Stimulated activated naive B cell treated with anti-CD40 and anti-IgM and Interleukin-4, amounts not matched to agents 10 μg/mL and 1 μg/mL and 100 μg/mL, for 72 hours (primary cell): ENCODE measurements around the gene TXLNB.
"Not testable (repeated sequence)": the region's sequence is repeated elsewhere in the genome, so short reads cannot be mapped to it uniquely, and the experiment has no call there.

Source experiments
- ATAC-seq, 2 donors: fragments of 150-1000 bp; cut with Tn5 transposase; replicated peaks; 2 replicates each; pipeline ENCODE4 v1.10.0; 2021; ENCODE audit warnings: moderate library complexity in 1 of 2
- DNase-seq: peaks from one replicate; pipeline ENCODE4 v3.0.0; 2021
- H3K27ac Mint-ChIP-seq: one replicate; pipeline ENCODE4 v1.8.0; 2022; ENCODE audit warnings: mild to moderate bottlenecking, mixed read lengths
- H3K27me3 Mint-ChIP-seq, 2 donors: one replicate each; pipeline ENCODE4 v1.8.0; 2022; ENCODE audit warnings: mixed read lengths in 2 of 2
- H3K36me3 Mint-ChIP-seq, 2 donors: one replicate each; pipeline ENCODE4 v1.8.0; 2022; ENCODE audit warnings: mixed read lengths in 2 of 2, mild to moderate bottlenecking in 1 of 2
- H3K4me1 Mint-ChIP-seq, 2 donors: one replicate each; pipeline ENCODE4 v1.8.0; 2022; ENCODE audit warnings: mixed read lengths in 2 of 2, mild to moderate bottlenecking in 1 of 2
- H3K4me3 Mint-ChIP-seq, 2 donors: one replicate each; pipeline ENCODE4 v1.8.0; 2022; ENCODE audit warnings: mild to moderate bottlenecking in 2 of 2, mixed read lengths in 2 of 2, moderate library complexity in 1 of 2
- H3K9me3 Mint-ChIP-seq, 2 donors: one replicate each; pipeline ENCODE4 v1.8.0; 2022; ENCODE audit warnings: mixed read lengths in 2 of 2, mild to moderate bottlenecking in 1 of 2

Gene TXLNB

DNA sequence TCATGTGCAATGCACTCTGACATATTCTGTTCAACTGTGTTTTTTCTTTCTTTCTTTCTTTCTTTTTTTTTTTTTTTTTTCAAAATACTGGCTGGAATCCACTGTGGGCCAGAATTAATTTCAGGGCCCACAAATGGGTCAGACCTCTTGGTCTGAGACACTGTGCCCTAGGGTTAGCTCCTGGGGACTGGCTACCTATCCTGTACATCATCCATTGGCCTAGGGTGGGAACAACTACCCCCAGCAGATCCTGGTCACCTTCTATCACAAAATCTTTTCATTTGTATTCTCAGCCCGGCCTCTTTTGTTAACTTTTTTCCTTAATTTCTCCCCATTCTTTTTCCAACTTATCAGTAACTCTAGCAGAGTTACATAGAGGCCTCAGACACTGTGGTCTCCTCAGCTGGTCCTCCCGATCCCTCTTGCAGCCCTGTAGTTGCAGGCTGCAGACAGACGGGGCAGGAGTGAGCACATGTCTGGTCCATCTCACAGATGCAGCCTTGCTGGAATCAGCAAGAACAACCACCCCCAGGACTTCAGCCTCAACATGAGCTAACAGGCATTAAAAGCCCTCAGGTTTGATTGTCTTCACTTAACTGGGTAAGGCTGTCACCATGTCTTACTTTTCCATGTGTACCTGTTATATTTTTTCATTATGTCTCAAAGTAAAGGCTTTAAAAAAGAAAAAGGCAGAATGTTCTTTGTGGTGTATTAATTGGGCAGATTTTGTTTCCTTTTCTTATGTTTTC, 41.3 kb downstream of the TXLNB start:
- ATAC-seq (peak; percentile 97 to 98), DNase-seq (peak; percentile 47)
- Mint-ChIP-seq H3K36me3 (peaks cover 0 to 3% of the 10 kb centered on the region in 2 donors), H3K9me3 (no peaks in the 10 kb centered on the region), H3K27ac (no peak overlapping the region), H3K27me3 (no peaks in the 10 kb centered on the region), H3K4me1 (peaks cover 12 to 21% of the 10 kb centered on the region in 2 donors), H3K4me3 (no peak overlapping the region)

DNA sequence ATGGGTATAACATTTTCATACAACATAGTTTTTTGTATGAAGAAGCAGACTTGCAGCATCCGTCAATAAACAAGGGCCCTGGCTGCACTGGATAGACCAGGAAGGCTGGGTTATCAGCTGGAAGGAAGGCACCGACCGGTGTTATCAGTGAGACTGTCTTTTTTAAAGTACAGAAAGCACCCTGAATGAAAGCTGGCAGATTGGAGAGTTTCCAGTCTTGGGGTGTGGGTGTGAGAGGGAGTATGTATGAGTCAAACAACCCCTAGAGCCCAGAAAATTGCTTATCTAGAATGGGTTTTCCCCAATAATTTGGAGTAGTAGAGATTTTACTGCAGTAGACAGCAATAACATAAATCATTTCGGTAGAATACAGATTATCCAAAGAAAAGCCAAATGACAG, 42.4 kb downstream of the TXLNB start:
- ATAC-seq (peak in 1 of 2 donors; percentile 46), DNase-seq (no peak)
- Mint-ChIP-seq H3K4me3 (no peak overlapping the region), H3K4me1 (peaks cover 12 to 21% of the 10 kb centered on the region in 2 donors), H3K27me3 (no peaks in the 10 kb centered on the region), H3K9me3 (no peaks in the 10 kb centered on the region), H3K27ac (no peak overlapping the region), H3K36me3 (peaks cover 0 to 4% of the 10 kb centered on the region in 2 donors)

DNA sequence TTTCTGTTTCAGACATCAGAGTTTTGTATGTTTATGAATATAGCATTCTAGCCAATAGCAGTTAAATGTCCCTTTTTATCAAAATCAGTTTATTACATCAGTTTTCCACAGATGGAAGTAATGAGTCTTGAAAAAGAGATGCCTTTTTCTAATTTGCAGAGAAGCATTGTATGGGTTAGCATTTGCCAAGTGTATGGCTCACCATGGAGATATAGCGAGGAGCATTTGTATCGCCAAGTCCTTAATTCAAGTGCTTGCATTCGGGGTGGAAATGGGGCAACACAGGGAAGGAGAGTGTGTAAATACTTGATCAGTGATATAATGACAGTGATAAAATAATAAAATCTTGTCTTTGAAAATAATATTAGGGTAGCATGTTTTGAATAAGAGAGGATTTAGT, 42.9 kb downstream of the TXLNB start:
- H3K27ac Mint-ChIP-seq = no peak overlapping the region
- H3K36me3 Mint-ChIP-seq = peaks cover 0 to 4% of the 10 kb centered on the region in 2 donors
- H3K4me1 Mint-ChIP-seq = peaks cover 12 to 21% of the 10 kb centered on the region in 2 donors
- no peaks in the 10 kb centered on the region for H3K9me3 Mint-ChIP-seq
- no peak for DNase-seq
- ATAC-seq = no peak
- no peak overlapping the region for H3K4me3 Mint-ChIP-seq
- H3K27me3 Mint-ChIP-seq = no peaks in the 10 kb centered on the region

DNA sequence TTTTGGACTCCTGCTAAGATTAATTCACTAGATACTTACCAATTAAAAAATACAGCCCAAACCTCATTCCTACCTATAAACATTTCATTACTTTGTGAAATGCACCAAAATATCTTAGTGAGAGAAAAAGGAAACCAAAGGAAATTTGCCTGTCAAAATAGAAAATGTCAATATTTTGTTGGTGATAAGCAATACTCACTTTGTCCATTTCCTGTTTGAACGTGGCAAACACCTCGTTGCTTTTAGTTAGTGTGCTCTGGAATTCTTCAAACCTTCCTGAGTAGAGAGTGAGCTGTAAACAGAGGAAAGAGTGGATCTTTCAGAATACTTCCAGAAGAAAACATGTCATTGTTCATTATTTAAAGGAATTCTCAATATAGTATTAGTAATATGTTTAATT, 44.2 kb downstream of the TXLNB start:
- no peaks in the 10 kb centered on the region for H3K9me3 Mint-ChIP-seq
- DNase-seq (no peak), ATAC-seq (no peak)
- peaks cover 0 to 10% of the 10 kb centered on the region in 2 donors for H3K36me3 Mint-ChIP-seq
- no peak overlapping the region for H3K27ac Mint-ChIP-seq
- H3K4me1 Mint-ChIP-seq = peaks cover 12 to 21% of the 10 kb centered on the region in 2 donors
- no peak overlapping the region for H3K4me3 Mint-ChIP-seq
- no peaks in the 10 kb centered on the region for H3K27me3 Mint-ChIP-seq

DNA sequence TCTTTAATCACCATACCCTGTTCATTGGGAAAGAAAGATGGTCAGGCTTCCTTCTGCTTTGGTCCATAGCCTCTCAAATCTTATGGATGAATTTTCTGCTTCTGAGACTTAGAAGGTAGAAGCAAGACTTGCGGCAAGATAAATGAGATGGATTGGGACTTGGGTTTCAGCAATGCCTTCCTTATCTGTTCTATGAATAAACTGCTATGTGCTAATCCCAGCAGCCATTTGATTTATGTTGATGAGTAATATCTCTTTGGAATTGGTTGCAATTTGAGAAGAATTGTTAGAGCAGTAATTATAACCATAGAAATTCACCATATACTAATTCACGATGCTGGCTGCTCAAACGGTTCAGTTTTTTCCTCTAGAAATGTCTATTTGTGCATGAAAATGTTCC, 48.3 kb downstream of the TXLNB start:
- no peak overlapping the region for H3K4me3 Mint-ChIP-seq
- H3K4me1 Mint-ChIP-seq = no peaks in the 10 kb centered on the region
- peaks cover 0 to 10% of the 10 kb centered on the region in 2 donors for H3K36me3 Mint-ChIP-seq
- ATAC-seq (no peak), DNase-seq (no peak)
- no peaks in the 10 kb centered on the region for H3K27me3 Mint-ChIP-seq
- H3K9me3 Mint-ChIP-seq = no peaks in the 10 kb centered on the region
- no peak overlapping the region for H3K27ac Mint-ChIP-seq

DNA sequence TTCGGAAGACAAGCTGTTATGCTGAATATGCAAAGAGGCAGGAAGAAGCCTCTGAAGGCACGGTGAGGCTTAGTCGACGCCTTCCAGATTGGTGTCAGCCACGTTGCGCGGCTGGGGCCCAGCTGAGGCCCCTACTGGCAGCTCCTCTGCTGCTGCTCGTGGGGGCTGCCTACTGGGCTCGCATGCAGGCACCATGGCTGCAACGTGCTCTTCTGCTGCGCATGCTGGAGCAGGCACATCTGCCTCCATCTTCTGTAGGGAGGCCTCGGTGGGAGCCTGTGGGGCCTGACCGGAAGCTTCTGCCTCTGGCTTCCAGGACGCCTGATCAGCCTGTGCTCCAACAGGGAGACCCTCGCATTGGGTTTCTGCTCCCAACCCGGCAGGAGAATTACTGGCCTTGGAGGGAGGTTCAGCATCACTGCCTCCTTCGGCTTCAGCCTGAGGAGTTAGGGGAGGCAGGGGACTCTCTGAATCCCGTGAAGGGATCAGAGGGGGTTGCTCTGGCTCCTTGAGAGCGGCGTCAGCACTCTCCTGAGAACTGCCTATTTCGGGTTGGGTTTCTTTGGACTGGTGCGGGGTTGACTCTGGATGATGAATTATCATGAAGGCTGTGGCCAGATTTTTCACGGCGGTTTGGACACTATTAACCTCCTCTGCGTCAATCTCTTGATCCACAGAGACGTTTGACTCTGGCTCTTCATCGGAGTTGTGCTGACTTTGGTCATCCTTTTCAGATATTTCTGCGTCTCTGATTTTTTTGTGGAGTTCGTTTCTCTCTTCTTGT, 49.1 kb downstream of the TXLNB start:
- Mint-ChIP-seq H3K4me1 (no peaks in the 10 kb centered on the region), H3K9me3 (no peaks in the 10 kb centered on the region), H3K4me3 (no peak overlapping the region), H3K27ac (no peak overlapping the region), H3K36me3 (peaks cover 0 to 10% of the 10 kb centered on the region in 2 donors), H3K27me3 (no peaks in the 10 kb centered on the region)
- no peak for DNase-seq
- ATAC-seq = no peak

DNA sequence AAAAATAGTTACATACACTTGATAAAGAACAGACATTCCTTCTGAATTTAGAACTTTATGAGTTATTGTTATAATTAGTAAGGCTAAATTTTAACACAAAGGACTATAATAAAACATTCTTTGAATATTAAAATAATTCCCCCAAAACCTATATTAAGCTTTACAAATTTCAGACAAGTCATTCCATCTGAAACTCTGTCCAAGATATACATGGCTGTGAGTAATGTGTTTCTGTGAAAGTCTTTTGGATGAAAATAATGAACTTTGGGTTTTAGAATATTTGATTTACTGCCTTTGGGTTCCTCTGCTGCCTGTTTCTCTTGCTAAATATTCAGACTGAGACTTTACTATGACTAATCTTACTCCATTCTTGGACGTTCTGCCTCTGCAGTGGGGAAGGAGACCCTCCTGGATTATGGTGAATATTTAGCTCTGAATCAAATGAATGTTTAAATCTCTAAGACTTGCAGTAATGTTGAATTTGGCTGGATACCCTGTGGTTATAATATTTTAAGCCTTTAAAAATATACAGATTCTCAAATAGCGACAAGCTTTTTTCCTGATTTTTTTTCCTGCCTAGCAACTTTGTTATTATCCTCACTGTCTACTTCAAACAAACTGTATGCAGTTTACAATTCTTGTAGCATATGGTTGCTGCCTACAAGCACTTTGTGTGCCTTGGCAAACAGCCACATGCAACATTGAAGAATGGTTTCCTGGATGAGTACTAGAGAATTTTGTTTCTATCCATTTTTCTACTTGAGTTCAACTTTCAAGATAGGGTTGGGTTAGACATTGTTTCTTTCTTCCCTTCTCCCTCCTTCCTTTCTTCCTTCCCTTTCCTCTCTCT, 51.4 kb downstream of the TXLNB start:
- H3K27ac Mint-ChIP-seq = no peak overlapping the region
- H3K4me3 Mint-ChIP-seq = no peak overlapping the region
- H3K36me3 Mint-ChIP-seq = peaks cover 0 to 10% of the 10 kb centered on the region in 2 donors
- no peaks in the 10 kb centered on the region for H3K4me1 Mint-ChIP-seq
- H3K9me3 Mint-ChIP-seq = no peaks in the 10 kb centered on the region
- H3K27me3 Mint-ChIP-seq = no peaks in the 10 kb centered on the region
- no peak for ATAC-seq
- no peak for DNase-seq

DNA sequence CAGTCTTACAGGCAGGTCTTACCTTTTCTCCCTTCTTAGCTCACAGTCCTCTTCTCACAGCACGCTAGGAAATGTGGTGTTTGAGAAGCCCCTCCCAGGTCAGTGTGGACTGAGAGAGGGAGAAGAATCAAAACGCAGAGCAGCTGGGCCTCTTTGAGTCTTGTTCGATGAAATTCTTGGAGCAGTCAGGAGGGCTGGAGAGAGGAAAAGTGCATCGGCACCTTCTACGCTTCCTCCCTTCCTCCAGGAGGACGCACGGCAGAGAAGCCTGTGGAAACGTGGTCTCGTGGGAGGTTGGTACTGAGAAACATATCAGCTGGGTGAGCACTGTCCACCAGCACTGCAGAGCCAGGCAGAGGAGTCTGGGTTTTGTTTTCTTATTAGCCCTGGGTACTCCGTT, 52.7 kb downstream of the TXLNB start:
- Mint-ChIP-seq H3K4me3 (no peak overlapping the region), H3K27me3 (no peaks in the 10 kb centered on the region), H3K36me3 (peaks cover under 1 to 12% of the 10 kb centered on the region in 2 donors), H3K9me3 (peaks cover 1 to 4% of the 10 kb centered on the region in 2 donors), H3K27ac (no peak overlapping the region), H3K4me1 (no peaks in the 10 kb centered on the region)
- no peak for ATAC-seq
- no peak for DNase-seq

DNA sequence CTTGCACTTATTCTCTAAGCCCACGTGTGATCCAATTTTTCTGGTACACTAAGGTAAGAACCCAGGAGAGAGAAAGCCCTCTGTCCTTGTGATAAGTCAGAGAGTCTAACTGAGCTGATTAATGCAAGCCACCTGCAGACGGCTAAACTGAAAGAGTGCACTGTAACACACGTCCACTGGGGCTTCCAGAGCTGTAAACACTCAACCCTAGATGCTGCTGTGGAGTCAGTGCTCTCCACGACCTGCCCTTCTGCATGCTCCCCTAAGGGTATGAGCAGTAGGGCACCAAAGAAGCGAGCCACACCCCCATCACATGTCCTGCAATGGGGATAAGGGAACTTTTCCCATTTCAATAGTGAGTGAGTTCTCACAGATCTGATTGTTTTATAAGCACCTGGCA, 55.7 kb downstream of the TXLNB start:
- no peak for DNase-seq
- Mint-ChIP-seq H3K36me3 (peaks cover 5 to 15% of the 10 kb centered on the region in 2 donors), H3K27ac (no peak overlapping the region), H3K4me1 (peaks cover 0 to 2% of the 10 kb centered on the region in 2 donors), H3K27me3 (no peaks in the 10 kb centered on the region), H3K4me3 (no peak overlapping the region), H3K9me3 (peaks cover 9 to 10% of the 10 kb centered on the region in 2 donors)
- ATAC-seq = no peak

DNA sequence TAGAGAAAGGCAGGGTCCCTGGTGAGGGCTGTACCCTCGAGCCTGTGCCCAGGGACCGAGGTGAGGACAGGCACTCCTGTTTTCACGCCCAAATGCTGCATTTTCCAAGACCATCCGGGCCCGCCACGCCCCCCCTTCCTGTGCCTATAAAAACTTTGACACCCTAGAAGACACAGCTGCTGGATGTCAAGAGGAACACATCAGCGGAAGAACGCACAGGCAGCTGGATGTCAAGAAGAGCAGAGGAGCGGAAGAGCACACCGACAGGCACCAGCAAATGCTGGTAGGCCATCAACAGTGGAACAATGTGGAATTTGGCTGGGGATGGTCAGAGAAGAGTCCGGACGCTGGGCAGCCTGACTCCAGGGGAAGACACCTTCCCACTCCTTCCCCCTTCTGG, 56.1 kb downstream of the TXLNB start:
- Mint-ChIP-seq H3K36me3 (peaks cover 5 to 15% of the 10 kb centered on the region in 2 donors), H3K27me3 (no peaks in the 10 kb centered on the region), H3K9me3 (peaks cover 9 to 10% of the 10 kb centered on the region in 2 donors), H3K27ac (no peak overlapping the region), H3K4me1 (peaks cover 1 to 4% of the 10 kb centered on the region in 2 donors), H3K4me3 (no peak overlapping the region)
- ATAC-seq = no peak
- DNase-seq = no peak

DNA sequence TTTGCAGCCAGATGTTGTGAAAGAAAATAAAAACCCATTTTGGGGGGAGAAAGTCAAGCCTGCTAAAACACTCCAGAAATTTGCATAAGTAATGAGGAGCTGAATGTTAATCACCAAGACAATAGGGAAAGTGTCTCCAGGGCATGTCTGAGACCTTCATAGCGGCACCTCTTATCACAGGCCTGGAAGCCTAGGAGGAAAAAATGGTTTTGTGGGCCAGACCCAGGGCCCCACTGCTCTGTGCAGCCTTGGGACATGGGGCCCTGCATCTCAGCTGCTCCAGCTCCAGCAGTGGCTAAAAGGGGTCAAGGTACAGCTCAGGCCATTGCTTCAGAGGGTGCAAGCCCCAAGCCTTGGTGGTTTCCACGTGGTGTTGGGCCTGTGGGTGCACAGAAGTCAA, 57.6 kb downstream of the TXLNB start:
- H3K36me3 Mint-ChIP-seq = peaks cover 5 to 14% of the 10 kb centered on the region in 2 donors
- H3K9me3 Mint-ChIP-seq, H3K4me3 Mint-ChIP-seq, H3K27me3 Mint-ChIP-seq, ATAC-seq, DNase-seq, H3K4me1 Mint-ChIP-seq, H3K27ac Mint-ChIP-seq: not testable (repeated sequence)

DNA sequence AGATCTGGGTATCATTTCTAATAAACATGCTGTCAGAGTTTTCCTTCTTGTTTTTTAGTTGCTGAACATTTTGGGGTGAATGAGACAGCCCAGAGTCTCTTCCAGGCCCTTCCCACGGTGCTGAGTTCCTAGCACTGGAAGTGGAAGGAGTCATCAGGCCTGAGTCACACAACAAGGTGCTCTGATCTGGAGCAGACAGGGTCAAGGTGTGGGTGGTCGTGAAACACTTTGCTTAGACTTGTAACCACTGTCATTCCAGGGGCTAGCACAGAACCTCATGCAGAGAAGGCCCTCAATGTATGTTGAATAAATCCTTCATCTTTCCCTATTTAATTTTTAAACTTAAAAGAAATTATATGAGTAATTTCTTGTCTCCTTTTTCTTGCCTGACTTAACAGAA, 60.6 kb downstream of the TXLNB start:
- peak; percentile 52 to 58 for ATAC-seq
- H3K36me3 Mint-ChIP-seq = peaks cover 5 to 14% of the 10 kb centered on the region in 2 donors
- H3K27ac Mint-ChIP-seq = no peak overlapping the region

DNA sequence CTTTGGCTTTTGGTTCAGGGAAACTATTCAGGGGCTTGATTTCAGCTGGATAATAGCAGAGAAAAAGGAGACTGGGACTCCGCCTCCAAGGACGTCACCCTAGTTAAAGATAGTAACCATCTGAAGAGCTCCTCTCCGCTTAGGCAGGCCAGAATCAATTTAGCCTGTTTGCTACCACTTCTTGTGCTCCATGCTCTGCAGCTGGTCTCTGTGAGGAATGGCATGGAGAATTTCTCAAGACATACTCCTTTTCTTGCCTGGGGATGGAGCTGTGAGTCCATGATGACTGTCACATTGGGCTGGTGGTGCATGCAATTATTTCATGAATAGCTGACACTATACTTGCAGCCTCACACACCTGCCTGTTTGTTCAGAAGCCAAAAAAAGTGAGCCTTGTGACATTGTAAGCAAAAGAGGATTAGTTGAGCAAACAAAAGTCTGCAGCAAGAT, 61.4 kb downstream of the TXLNB start:
- H3K9me3 Mint-ChIP-seq = peaks cover 9 to 10% of the 10 kb centered on the region in 2 donors
- H3K4me1 Mint-ChIP-seq = peaks cover 12 to 13% of the 10 kb centered on the region in 2 donors
- peaks cover 5 to 14% of the 10 kb centered on the region in 2 donors for H3K36me3 Mint-ChIP-seq
- ATAC-seq = no peak
- DNase-seq = no peak
- no peak overlapping the region for H3K4me3 Mint-ChIP-seq
- no peak overlapping the region for H3K27ac Mint-ChIP-seq
- no peaks in the 10 kb centered on the region for H3K27me3 Mint-ChIP-seq

More for the DNA sequence above, 60.6 kb downstream of the TXLNB start:
- no peak for DNase-seq
- H3K4me1 Mint-ChIP-seq = peaks cover 12 to 13% of the 10 kb centered on the region in 2 donors
- no peaks in the 10 kb centered on the region for H3K27me3 Mint-ChIP-seq
- peaks cover 9 to 10% of the 10 kb centered on the region in 2 donors for H3K9me3 Mint-ChIP-seq
- no peak overlapping the region for H3K4me3 Mint-ChIP-seq

DNA sequence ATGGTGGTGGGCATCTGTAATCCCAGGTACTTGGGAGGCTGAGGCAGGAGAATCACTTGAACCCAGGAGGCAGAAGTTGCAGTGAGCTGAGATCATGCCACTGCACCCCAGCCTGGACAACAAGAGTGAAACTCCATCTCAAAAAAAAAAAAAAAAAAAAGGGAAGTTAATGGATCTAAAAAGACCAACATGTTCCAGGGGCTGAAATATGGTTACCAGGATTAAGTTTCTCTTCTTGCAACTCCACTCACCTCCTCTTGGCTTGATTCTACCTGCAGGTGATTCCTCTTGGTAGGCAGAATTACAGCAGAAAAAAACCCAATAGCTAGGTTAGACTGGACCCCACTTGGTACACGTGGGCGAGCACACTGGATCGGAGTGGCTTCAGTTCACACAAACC, 63.4 kb downstream of the TXLNB start:
- not testable (repeated sequence) for H3K9me3 Mint-ChIP-seq, H3K4me3 Mint-ChIP-seq, H3K27ac Mint-ChIP-seq, DNase-seq, H3K27me3 Mint-ChIP-seq, H3K36me3 Mint-ChIP-seq
- ATAC-seq = peak; percentile 49 to 54
- peaks cover 12 to 13% of the 10 kb centered on the region in 2 donors for H3K4me1 Mint-ChIP-seq
